AG04450 (cell line): ENCODE results near the gene RBM38. TPM values are rescaled to one million over a fixed set of nuclear protein-coding genes. Genes with fewer than 3 reads are reported as not detected.
"Not testable (repeated sequence)": the region's sequence is repeated elsewhere in the genome, so short reads cannot be mapped to it uniquely, and the experiment has no call there.

Experiments
- CTCF ChIA-PET: fragments of 300-600, 350-600 bp; formaldehyde crosslinking; extraction: SDS; loops from one replicate; lab custom pipeline; 2022; ENCODE audit warnings: antibody characterized with exemption, inconsistent platforms; lab: Charles Lee
- POLR2A ChIA-PET: fragments of 350-600 bp; formaldehyde crosslinking; extraction: SDS; loops from one replicate; lab custom pipeline; 2021; ENCODE audit warnings: antibody characterized with exemption, inconsistent platforms; lab: Yijun Ruan, JAX
- DNase-seq: peaks from one replicate; pipeline ENCODE4 v3.0.0-alpha.2; 2011; ENCODE audit warnings: low read depth, low spot score
- H3K27ac ChIP-seq: one replicate; pipeline ENCODE4 v1.5.1; 2012; ENCODE audit warnings: low read depth, low read length, control low read depth
- H3K27me3 ChIP-seq: one replicate; pipeline ENCODE4 v1.6.0; 2012; ENCODE audit warnings: low read length; ENCODE audit not compliant: control insufficient read depth, insufficient read depth
- H3K4me3 ChIP-seq: 2 replicates; pipeline ENCODE4 v1.5.1; 2011; ENCODE audit warnings: mild to moderate bottlenecking, low read depth, low read length, control low read depth
- H3K9me3 ChIP-seq: 2 replicates; pipeline ENCODE4 v1.5.1; 2012; ENCODE audit warnings: low read length; ENCODE audit not compliant: control insufficient read depth, insufficient read depth
- CTCF ChIP-seq: IDR thresholded peaks from 2 replicates; pipeline ENCODE4 v1.5.1; 2011; ENCODE audit warnings: low read depth, low read length, control low read depth, inconsistent platforms
- polyA plus RNA-seq: library from polyadenylated mRNA; depleted of rRNA; stranded (reverse); fragments of >200 nt; gene quantifications from 2 replicates; pipeline ENCODE4 v1.2.3, GENCODE V29; 2011

The RBM38 gene
- polyA plus RNA-seq, 1 experiment = 5.2 TPM

GRCh38 chr20:57415771-57416170, 24.6 kb downstream of the RBM38 start:
- TF ChIP-seq CTCF = no peak
- DNase-seq = no peak
- no peak overlapping the region for H3K27ac ChIP-seq
- CTCF ChIA-PET = no interaction called here
- no peak overlapping the region for H3K4me3 ChIP-seq
- POLR2A ChIA-PET = no interaction called here
- H3K27me3 ChIP-seq = peaks cover 13% of the 10 kb centered on the region
- no peaks in the 10 kb centered on the region; the same call in 1 of the 2 replicates for H3K9me3 ChIP-seq

- ChIA-PET POLR2A (no interaction called here), CTCF (no interaction called here)
- H3K27me3 ChIP-seq = peaks cover 19% of the 10 kb centered on the region
- no peak for TF ChIP-seq CTCF
- no peak overlapping the region for H3K27ac ChIP-seq
- H3K9me3 ChIP-seq = no peaks in the 10 kb centered on the region; the same call in 1 of the 2 replicates
- DNase-seq = no peak
- H3K4me3 ChIP-seq = no peak overlapping the region
Observed at GRCh38 chr20:57416296-57417022, 25.3 kb downstream of the RBM38 start.

GRCh38 chr20:57417051-57417689, 26.0 kb downstream of the RBM38 start:
- CTCF ChIA-PET = no interaction called here
- H3K4me3 ChIP-seq = no peak overlapping the region
- TF ChIP-seq CTCF = no peak
- peaks cover 23% of the 10 kb centered on the region for H3K27me3 ChIP-seq
- H3K27ac ChIP-seq = no peak overlapping the region
- no peaks in the 10 kb centered on the region; the same call in 1 of the 2 replicates for H3K9me3 ChIP-seq
- POLR2A ChIA-PET = no interaction called here
- no peak for DNase-seq

- Histone ChIP-seq H3K9me3 (no peaks in the 10 kb centered on the region; the same call in 1 of the 2 replicates), H3K27ac (no peak overlapping the region), H3K4me3 (no peak overlapping the region), H3K27me3 (peaks cover 22% of the 10 kb centered on the region)
- ChIA-PET POLR2A (no interaction called here), CTCF (interaction anchor here (0.7 to 1.2 kb wide), 2 partner anchors 37 to 177 kb away, joined by 3 read pairs; no protein-coding TSS in a partner anchor)
- DNase-seq = no peak
- TF ChIP-seq CTCF = no peak
Observed at GRCh38 chr20:57417830-57418780, 26.9 kb downstream of the RBM38 start.

GRCh38 chr20:57419479-57419878, 28.3 kb downstream of the RBM38 start:
- H3K27ac ChIP-seq, H3K9me3 ChIP-seq, POLR2A ChIA-PET, H3K4me3 ChIP-seq, DNase-seq: not testable (repeated sequence)
- CTCF ChIA-PET = interaction anchor here (1.2 kb wide), 1 partner anchor 175 kb away, joined by 3 read pairs; no protein-coding TSS in a partner anchor
- H3K27me3 ChIP-seq = peaks cover 24% of the 10 kb centered on the region
